T follicular helper cell (primary cell): ENCODE data around the gene ADGRB3.
"Not testable (repeated sequence)": the region's sequence is repeated elsewhere in the genome, so short reads cannot be mapped to it uniquely, and the experiment has no call there.

ENCODE experiments used
- DNase-seq: peaks from one replicate; pipeline ENCODE4 v3.0.0-alpha.2; 2020; ENCODE audit warnings: low read depth

The ADGRB3 gene

GRCh38 chr6:68740828-68741500 is 105.9 kb downstream of the ADGRB3 start:
- DNase-seq, result no peak

GRCh38 chr6:68741501-68742386 is 106.7 kb downstream of the ADGRB3 start:
- DNase-seq, result no peak

- no peak for DNase-seq
Observed at GRCh38 chr6:68743099-68743498, 108.0 kb downstream of the ADGRB3 start.

- not testable (repeated sequence) for DNase-seq
Observed at GRCh38 chr6:68744376-68744775, 109.3 kb downstream of the ADGRB3 start.

GRCh38 chr6:68746376-68746775 is 111.3 kb downstream of the ADGRB3 start:
- no peak for DNase-seq

GRCh38 chr6:68747110-68747790 is 112.2 kb downstream of the ADGRB3 start:
- no peak for DNase-seq

GRCh38 chr6:68747832-68748231 is 112.8 kb downstream of the ADGRB3 start:
- DNase-seq, result not testable (repeated sequence)

- no peak for DNase-seq
Observed at GRCh38 chr6:68754681-68755213, 119.7 kb downstream of the ADGRB3 start.

GRCh38 chr6:68756454-68757375 is 121.6 kb downstream of the ADGRB3 start:
- no peak for DNase-seq

- DNase-seq, result no peak
Observed at GRCh38 chr6:68757821-68758220, 122.7 kb downstream of the ADGRB3 start.

- no peak for DNase-seq
Observed at GRCh38 chr6:68758559-68758958, 123.5 kb downstream of the ADGRB3 start.

GRCh38 chr6:68760485-68760884 is 125.4 kb downstream of the ADGRB3 start:
- no peak for DNase-seq

GRCh38 chr6:68760941-68761676 is 126.0 kb downstream of the ADGRB3 start:
- DNase-seq, result no peak

- no peak for DNase-seq
Observed at GRCh38 chr6:68761985-68762384, 126.9 kb downstream of the ADGRB3 start.

GRCh38 chr6:68771426-68771825 is 136.3 kb downstream of the ADGRB3 start:
- no peak for DNase-seq

- DNase-seq, result no peak
Observed at GRCh38 chr6:68774843-68775242, 139.8 kb downstream of the ADGRB3 start.

- no peak for DNase-seq
Observed at GRCh38 chr6:68776354-68776753, 141.3 kb downstream of the ADGRB3 start.

- no peak for DNase-seq
Observed at GRCh38 chr6:68777956-68778355, 142.9 kb downstream of the ADGRB3 start.

GRCh38 chr6:68778356-68779020 is 143.4 kb downstream of the ADGRB3 start:
- no peak for DNase-seq

GRCh38 chr6:68779366-68779765 is 144.3 kb downstream of the ADGRB3 start:
- no peak for DNase-seq
